SK-N-MC (cell line): ENCODE data around the gene TMEM204.

Source experiments
- DNase-seq: peaks from one replicate; pipeline ENCODE4 v3.0.0-alpha.2; 2011; ENCODE audit warnings: low read depth, low spot score
- H3K27ac ChIP-seq: fragments of 200-600 bp; sonication (generic); 2 replicates; pipeline ENCODE4 v1.5.1; 2016; ENCODE audit warnings: mixed run types
- H3K36me3 ChIP-seq: fragments of 200-600 bp; sonication (generic); 2 replicates; pipeline ENCODE4 v1.6.1; 2017; ENCODE audit warnings: antibody characterized with exemption, low read length, mixed read lengths; ENCODE audit not compliant: insufficient read depth
- H3K4me3 ChIP-seq: fragments of 200-600 bp; sonication (generic); 2 replicates; pipeline ENCODE4 v1.5.1; 2016
- H3K9ac ChIP-seq: fragments of 200-600 bp; sonication (generic); 2 replicates; pipeline ENCODE4 v1.8.0; 2017; ENCODE audit warnings: mixed run types, mixed read lengths; ENCODE audit not compliant: insufficient read length
- H3K9me3 ChIP-seq: fragments of 200-600 bp; sonication (generic); 2 replicates; pipeline ENCODE4 v1.6.1; 2017; ENCODE audit warnings: low read depth, mild to moderate bottlenecking, antibody characterized with exemption, low read length, moderate library complexity, mixed read lengths
- EZH2 ChIP-seq: fragments of 200-600 bp; sonication (generic); IDR thresholded peaks from one replicate; pipeline ENCODE4 v1.6.1; 2017; ENCODE audit warnings: antibody characterized with exemption
- FOXP2 ChIP-seq: optimal IDR thresholded peaks from 2 replicates; pipeline ENCODE3; 2011; ENCODE audit warnings: mild to moderate bottlenecking, moderate library complexity; ENCODE audit not compliant: insufficient read depth; ENCODE audit errors: extremely low read length, control extremely low read depth
- POLR2AphosphoS5 ChIP-seq: IDR thresholded peaks from 2 replicates; pipeline ENCODE4 v1.6.1; 2012; ENCODE audit warnings: mild to moderate bottlenecking, low read depth, low read length, borderline replicate concordance

TMEM204 gene

DNA sequence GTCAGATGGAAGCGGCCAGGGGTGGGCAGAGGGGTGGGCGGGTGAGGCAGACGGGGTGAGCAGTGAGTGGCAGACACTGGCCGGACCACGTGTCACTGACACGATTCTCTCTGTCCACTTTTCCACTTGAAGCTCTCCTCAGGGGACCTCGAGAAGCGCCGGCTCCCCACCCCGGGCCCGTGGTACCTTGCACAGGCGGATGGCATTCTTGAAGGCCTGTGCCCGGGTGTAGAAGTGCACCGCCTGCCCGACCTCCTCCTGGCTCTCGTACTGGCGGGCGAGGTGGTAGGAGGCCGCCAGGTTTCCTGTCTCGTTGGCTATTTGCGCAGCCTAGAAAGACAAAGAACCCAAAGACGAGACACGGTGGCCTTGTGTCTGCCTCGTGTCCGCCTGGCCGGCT is 9.1 kb upstream of the TMEM204 start:
- no peak overlapping the region for H3K27ac ChIP-seq
- TF ChIP-seq FOXP2 (no peak), POLR2AphosphoS5 (no peak), EZH2 (no peak)

GRCh38 chr16:1525871-1526607 is 7.4 kb upstream of the TMEM204 start:
- DNase-seq: no peak
- TF ChIP-seq FOXP2 (no peak), EZH2 (no peak), POLR2AphosphoS5 (no peak)
- Histone ChIP-seq H3K27ac (no peak overlapping the region), H3K4me3 (no peak overlapping the region), H3K9ac (no peak overlapping the region), H3K36me3 (no peaks in the 10 kb centered on the region), H3K9me3 (no peaks in the 10 kb centered on the region)

More for the DNA sequence above, 9.1 kb upstream of the TMEM204 start:
- DNase-seq: no peak
- Histone ChIP-seq H3K9me3 (no peaks in the 10 kb centered on the region), H3K4me3 (no peak overlapping the region), H3K36me3 (no peaks in the 10 kb centered on the region), H3K9ac (no peak overlapping the region)

- DNase-seq: no peak
- TF ChIP-seq EZH2 (no peak), FOXP2 (no peak), POLR2AphosphoS5 (no peak)
- Histone ChIP-seq H3K9ac (no peak overlapping the region), H3K36me3 (no peaks in the 10 kb centered on the region), H3K4me3 (no peak overlapping the region), H3K9me3 (no peaks in the 10 kb centered on the region), H3K27ac (no peak overlapping the region)
Observed at GRCh38 chr16:1526608-1527555, 6.6 kb upstream of the TMEM204 start.

- Histone ChIP-seq H3K4me3 (no peak overlapping the region), H3K27ac (no peak overlapping the region), H3K36me3 (no peaks in the 10 kb centered on the region), H3K9me3 (no peaks in the 10 kb centered on the region), H3K9ac (no peak overlapping the region)
- DNase-seq: no peak
- TF ChIP-seq FOXP2 (no peak), EZH2 (no peak), POLR2AphosphoS5 (no peak)
Observed at GRCh38 chr16:1527836-1528811, 5.3 kb upstream of the TMEM204 start.

DNA sequence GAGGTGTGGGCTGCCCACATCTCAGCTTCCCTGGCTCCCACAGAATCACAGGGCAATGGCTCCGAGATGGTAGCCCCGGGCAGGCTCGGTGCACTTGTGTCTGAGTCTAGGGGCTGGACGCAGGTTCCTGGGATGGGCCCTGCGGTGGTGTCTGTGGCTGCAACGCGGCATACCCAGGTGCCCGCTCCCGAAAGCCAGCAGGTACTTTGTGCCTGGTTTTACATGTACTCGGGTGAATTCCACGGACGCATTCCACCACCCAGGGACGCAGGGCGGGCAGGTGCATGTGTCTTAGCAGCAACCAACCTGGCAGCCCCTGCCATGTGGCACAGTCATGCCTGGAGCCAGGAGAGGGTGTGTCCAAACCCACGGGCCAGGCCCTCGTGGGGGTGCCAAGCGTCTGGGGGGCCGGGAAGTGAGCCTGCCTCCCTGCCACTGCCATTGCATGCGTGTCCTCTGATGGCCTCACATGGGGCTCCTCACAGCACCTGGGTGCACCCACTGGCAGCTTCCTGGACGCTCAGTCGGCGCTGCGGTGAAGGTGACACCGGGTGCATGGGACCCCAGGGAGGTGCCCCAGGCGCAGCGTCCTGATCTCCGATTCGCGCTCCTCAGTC is 4.4 kb upstream of the TMEM204 start:
- H3K4me3 ChIP-seq: no peak overlapping the region
- TF ChIP-seq FOXP2: no peak
- no peak for TF ChIP-seq EZH2
- H3K27ac ChIP-seq: no peak overlapping the region
- no peaks in the 10 kb centered on the region for H3K36me3 ChIP-seq
- H3K9me3 ChIP-seq: no peaks in the 10 kb centered on the region
- DNase-seq: no peak
- no peak overlapping the region for H3K9ac ChIP-seq

DNA sequence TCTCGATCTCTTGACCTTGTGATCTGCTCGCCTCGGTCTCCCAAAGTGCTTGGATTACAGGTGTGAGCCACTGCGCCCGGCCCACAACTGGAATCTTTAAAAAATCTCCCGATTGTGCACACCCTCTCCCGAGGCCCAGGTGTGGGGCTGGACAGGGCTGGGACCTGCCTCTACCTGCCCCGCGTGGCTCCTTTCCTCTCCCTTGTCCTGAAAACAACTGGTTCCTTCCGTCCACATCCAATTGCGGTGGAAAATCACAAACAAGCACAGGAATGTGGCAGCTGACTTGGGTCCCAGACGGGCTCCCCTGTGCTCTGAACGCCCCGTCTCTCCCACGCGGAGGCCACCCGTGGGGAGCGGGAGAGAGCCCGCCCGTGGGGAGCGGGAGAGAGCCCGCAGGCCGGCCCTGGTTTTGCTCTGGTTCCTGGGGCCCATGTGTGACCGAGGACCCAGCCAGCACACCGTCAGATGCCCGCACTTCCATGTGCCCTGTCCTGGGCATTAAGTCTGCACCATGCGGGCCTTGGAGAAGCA is 3.0 kb upstream of the TMEM204 start:
- no peak overlapping the region for H3K27ac ChIP-seq
- no peak for DNase-seq

GRCh38 chr16:1530883-1531637 is 2.4 kb upstream of the TMEM204 start:
- Histone ChIP-seq H3K36me3 (no peaks in the 10 kb centered on the region), H3K27ac (no peak overlapping the region), H3K9me3 (no peaks in the 10 kb centered on the region), H3K9ac (no peak overlapping the region), H3K4me3 (no peak overlapping the region)
- TF ChIP-seq FOXP2: no peak
- TF ChIP-seq POLR2AphosphoS5: no peak
- TF ChIP-seq EZH2: no peak
- no peak for DNase-seq

More for the DNA sequence above, 3.0 kb upstream of the TMEM204 start:
- Histone ChIP-seq H3K4me3 (no peak overlapping the region), H3K36me3 (no peaks in the 10 kb centered on the region), H3K9me3 (no peaks in the 10 kb centered on the region), H3K9ac (no peak overlapping the region)
- no peak for TF ChIP-seq POLR2AphosphoS5
- TF ChIP-seq FOXP2: no peak
- TF ChIP-seq EZH2: no peak
